DOHH2 (cell line): ENCODE data around the gene TMEM255B.

Experiments
- CTCF ChIP-seq: fragments of 200-600 bp; sonication (generic); IDR thresholded peaks from one replicate; pipeline ENCODE4 v1.5.1; 2014; ENCODE audit warnings: antibody characterized with exemption, mild to moderate bottlenecking, low read depth, low read length; ENCODE audit not compliant: poor library complexity, severe bottlenecking
- EZH2phosphoT487 ChIP-seq: fragments of 200-600 bp; sonication (generic); IDR thresholded peaks from 2 replicates; pipeline ENCODE4 v1.6.1; 2017; ENCODE audit warnings: borderline replicate concordance, mild to moderate bottlenecking, antibody characterized with exemption, low read length, moderate library complexity, mixed read lengths

- TF ChIP-seq CTCF (no peak), EZH2phosphoT487 (no peak)
These were observed 42.4 kb downstream of the TMEM255B start for GRCh38 chr13:113801289-113801961.
